ENCODE measurements around the gene RIPK4.

DNA sequence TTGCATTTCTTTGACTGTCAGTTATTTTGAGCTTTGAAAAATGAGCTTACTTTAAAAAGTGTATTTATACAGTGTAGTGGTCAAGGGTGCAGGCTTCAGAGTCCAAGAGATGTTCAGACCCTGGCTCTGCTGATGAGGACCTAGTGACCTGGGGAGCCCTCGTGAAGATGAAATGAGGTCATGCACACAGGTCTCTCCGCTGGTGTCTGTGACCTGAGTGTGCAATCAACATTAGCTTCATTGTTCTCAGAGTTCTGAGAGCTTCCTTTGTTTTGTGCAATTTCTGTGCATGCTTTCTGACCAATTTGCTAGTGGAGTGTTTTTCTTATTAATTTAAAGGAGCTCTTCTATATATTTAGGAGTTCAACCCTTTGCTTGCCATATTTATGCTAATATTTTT, 71.3 kb downstream of the RIPK4 start:
- TF ChIP-seq, protein P1, sequence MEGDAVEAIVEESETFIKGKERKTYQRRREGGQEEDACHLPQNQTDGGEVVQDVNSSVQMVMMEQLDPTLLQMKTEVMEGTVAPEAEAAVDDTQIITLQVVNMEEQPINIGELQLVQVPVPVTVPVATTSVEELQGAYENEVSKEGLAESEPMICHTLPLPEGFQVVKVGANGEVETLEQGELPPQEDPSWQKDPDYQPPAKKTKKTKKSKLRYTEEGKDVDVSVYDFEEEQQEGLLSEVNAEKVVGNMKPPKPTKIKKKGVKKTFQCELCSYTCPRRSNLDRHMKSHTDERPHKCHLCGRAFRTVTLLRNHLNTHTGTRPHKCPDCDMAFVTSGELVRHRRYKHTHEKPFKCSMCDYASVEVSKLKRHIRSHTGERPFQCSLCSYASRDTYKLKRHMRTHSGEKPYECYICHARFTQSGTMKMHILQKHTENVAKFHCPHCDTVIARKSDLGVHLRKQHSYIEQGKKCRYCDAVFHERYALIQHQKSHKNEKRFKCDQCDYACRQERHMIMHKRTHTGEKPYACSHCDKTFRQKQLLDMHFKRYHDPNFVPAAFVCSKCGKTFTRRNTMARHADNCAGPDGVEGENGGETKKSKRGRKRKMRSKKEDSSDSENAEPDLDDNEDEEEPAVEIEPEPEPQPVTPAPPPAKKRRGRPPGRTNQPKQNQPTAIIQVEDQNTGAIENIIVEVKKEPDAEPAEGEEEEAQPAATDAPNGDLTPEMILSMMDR (IDR thresholded peaks at IDR 0.05) = no peak
- no peak for TF ChIP-seq POLR2AphosphoS5 (IDR thresholded peaks at IDR 0.05; ENCODE audit: low read depth, low read length)

Measured in Panc1 (cell line).